Measurements from ENCODE around the gene SPATA31E1.

Gene SPATA31E1

GRCh38 chr9:87863882-87864465, 18.7 kb upstream of the SPATA31E1 start:
- DNase-seq (ENCODE audit: low spot score), result no peak

- DNase-seq (ENCODE audit: low spot score), result no peak
Observed at GRCh38 chr9:87864915-87865314, 17.8 kb upstream of the SPATA31E1 start.

- no peak for DNase-seq (ENCODE audit: low spot score)
Observed at GRCh38 chr9:87865626-87866025, 17.1 kb upstream of the SPATA31E1 start.

- no peak for DNase-seq (ENCODE audit: low spot score)
Observed at GRCh38 chr9:87867391-87867790, 15.3 kb upstream of the SPATA31E1 start.

GRCh38 chr9:87868175-87868574, 14.5 kb upstream of the SPATA31E1 start:
- no peak for DNase-seq (ENCODE audit: low spot score)

GRCh38 chr9:87868635-87869034, 14.0 kb upstream of the SPATA31E1 start:
- no peak for DNase-seq (ENCODE audit: low spot score)

GRCh38 chr9:87869082-87869481, 13.6 kb upstream of the SPATA31E1 start:
- no peak for DNase-seq (ENCODE audit: low spot score)

GRCh38 chr9:87871425-87872078, 11.1 kb upstream of the SPATA31E1 start:
- DNase-seq (ENCODE audit: low spot score), result no peak

- peak; percentile 38 for DNase-seq (ENCODE audit: low spot score)
Observed at GRCh38 chr9:87872079-87872624, 10.5 kb upstream of the SPATA31E1 start.

GRCh38 chr9:87873607-87874303, 8.9 kb upstream of the SPATA31E1 start:
- no peak for DNase-seq (ENCODE audit: low spot score)

GRCh38 chr9:87874304-87874623, 8.4 kb upstream of the SPATA31E1 start:
- no peak for DNase-seq (ENCODE audit: low spot score)

GRCh38 chr9:87875060-87875459, 7.6 kb upstream of the SPATA31E1 start:
- no peak for DNase-seq (ENCODE audit: low spot score)

GRCh38 chr9:87875831-87876545, 6.7 kb upstream of the SPATA31E1 start:
- no peak for DNase-seq (ENCODE audit: low spot score)

GRCh38 chr9:87876708-87877107, 6.0 kb upstream of the SPATA31E1 start:
- DNase-seq (ENCODE audit: low spot score), result no peak

- DNase-seq (ENCODE audit: low spot score), result peak; percentile 69
Observed at GRCh38 chr9:87878989-87879511, 3.6 kb upstream of the SPATA31E1 start.

- DNase-seq (ENCODE audit: low spot score), result no peak
Observed at GRCh38 chr9:87880116-87880515, 2.6 kb upstream of the SPATA31E1 start.

GRCh38 chr9:87880683-87881082, 2.0 kb upstream of the SPATA31E1 start:
- DNase-seq (ENCODE audit: low spot score), result no peak

- no peak for DNase-seq (ENCODE audit: low spot score)
Observed at GRCh38 chr9:87883274-87883673, 597 bp downstream of the SPATA31E1 start.

GRCh38 chr9:87883990-87884389, 1.3 kb downstream of the SPATA31E1 start:
- no peak for DNase-seq (ENCODE audit: low spot score)

- DNase-seq (ENCODE audit: low spot score), result no peak
Observed at GRCh38 chr9:87884578-87885459, 2.1 kb downstream of the SPATA31E1 start.

GRCh38 chr9:87885484-87886189, 3.0 kb downstream of the SPATA31E1 start:
- no peak for DNase-seq (ENCODE audit: low spot score)
